Kidney (tissue), 14 donors: ENCODE measurements around the gene CLDND1. TPM values are rescaled to one million over a fixed set of nuclear protein-coding genes. Genes with fewer than 3 reads are reported as not detected.

Source experiments
- DNase-seq, 5 donors: peaks; one replicate each; pipeline ENCODE4 v3.0.0-alpha.2; 2013 to 2020
- FAIRE-seq: peaks from 2 replicates; lab custom pipeline; 2012; peaks lifted over from hg19 to GRCh38; lab: Jason Lieb, UNC
- H3K27ac ChIP-seq, 2 donors: one replicate each; pipeline ENCODE4 v1.7.0; 2013; ENCODE audit warnings: low read depth in 2 of 2, low read length in 2 of 2, inconsistent platforms in 1 of 2
- H3K27me3 ChIP-seq: one replicate; pipeline ENCODE4 v1.7.1; 2013; ENCODE audit warnings: low read length, inconsistent platforms; ENCODE audit not compliant: control insufficient read depth, insufficient read depth
- H3K36me3 ChIP-seq, 3 donors: one replicate each; pipeline versions ENCODE4 v1.7.0 to v1.7.1; 2013; ENCODE audit warnings: low read length in 3 of 3, control low read depth in 1 of 3, inconsistent platforms in 1 of 3; ENCODE audit not compliant: insufficient read depth in 3 of 3, control insufficient read depth in 2 of 3
- H3K4me1 ChIP-seq, 3 donors: one replicate each; pipeline versions ENCODE4 v1.7.0 to v1.7.1; 2013; ENCODE audit warnings: low read length in 3 of 3, inconsistent platforms in 1 of 3, low read depth in 1 of 3; ENCODE audit not compliant: control insufficient read depth in 2 of 3, insufficient read depth in 2 of 3
- H3K4me3 ChIP-seq, 3 donors: one replicate each; pipeline versions ENCODE4 v1.7.0 to v1.8.1; 2013; ENCODE audit warnings: low read length in 3 of 3, control low read depth in 1 of 3, inconsistent platforms in 1 of 3
- H3K9ac ChIP-seq, 3 donors: one replicate each; pipeline versions ENCODE4 v1.7.0 to v1.7.1; 2013; ENCODE audit warnings: low read length in 3 of 3, control low read depth in 1 of 3, inconsistent platforms in 1 of 3
- H3K9me3 ChIP-seq, 3 donors: one replicate each; pipeline versions ENCODE4 v1.7.0 to v1.7.1; 2013; ENCODE audit warnings: low read length in 3 of 3, control low read depth in 1 of 3, inconsistent platforms in 1 of 3; ENCODE audit not compliant: control insufficient read depth in 2 of 3, insufficient read depth in 1 of 3
- intact Hi-C: fragments of 100-400 bp; cut with DNase I; formaldehyde crosslinking; loops from one replicate; pipeline ENCODE4 v1.11.1; 2022
- polyA plus RNA-seq: library from polyadenylated mRNA; stranded (reverse); fragments of 350-450 nt; fragmentation: Illumina TruSeq; extraction: RNeasy Lipid Tissue Mini Kit (QIAGEN cat#74804); gene quantifications from one replicate; pipeline ENCODE4 v1.2.3, GENCODE V29; 2014; ENCODE audit warnings: low read depth, low replicate concordance; ENCODE audit not compliant: insufficient read depth
- total RNA-seq: library from RNA; stranded (reverse); fragmentation: NEBNext Ultra II Directional; extraction: Animal tissue kit (Norgen Biotek cat#: 25700); gene quantifications from one replicate; pipeline ENCODE4 v1.2.1, GENCODE V29; 2021
- TF ChIP-seq, protein P1 (sequence below): IDR thresholded peaks from 3 replicates; pipeline ENCODE4 v1.5.1; 2012; ENCODE audit warnings: mild to moderate bottlenecking, moderate library complexity, borderline replicate concordance; ENCODE audit not compliant: insufficient read depth; ENCODE audit errors: extremely low read depth
- donor health status: control.
- donor health status: control.
- donor health status: control.
- donor health status: control.
- donor health status: control.
- donor health status: DM: yes; HTN: yes; CAD: no.
- donor health status: Normal renal cell carcinoma (clear cell type).

Gene CLDND1
- total and polyA plus RNA-seq, 2 donors from 2014 or later: 35.8 to 77.2 TPM

DNA sequence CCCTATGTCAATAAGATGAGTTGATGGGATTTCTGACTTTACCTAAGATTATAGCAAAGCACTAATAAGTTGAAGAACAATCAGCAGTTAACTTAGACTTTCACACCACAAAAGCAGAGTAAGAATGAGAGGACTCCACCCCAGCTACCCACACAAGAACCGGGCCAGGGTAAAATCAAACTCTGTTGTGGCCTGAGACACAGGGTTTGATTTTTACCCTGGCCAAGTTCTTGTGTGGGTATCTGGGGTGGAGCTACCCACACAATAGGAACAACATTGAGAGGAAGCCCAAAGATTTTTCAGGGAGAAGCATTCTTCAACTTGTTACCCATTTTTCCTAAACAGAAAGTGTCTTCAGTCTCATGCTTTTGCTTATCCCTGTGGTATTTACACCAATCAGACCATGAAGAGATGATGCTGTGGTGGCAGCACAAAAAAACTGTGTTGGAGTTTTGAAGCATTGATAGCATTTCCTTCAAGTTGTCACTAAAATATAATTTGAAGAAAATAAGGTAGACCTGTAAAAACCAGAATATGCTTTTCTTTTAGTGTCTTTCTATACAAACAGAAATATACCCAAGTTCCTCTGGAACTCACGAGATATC, 45.1 kb upstream of the CLDND1 start:
- H3K36me3 ChIP-seq: no peaks in the 10 kb centered on the region
- TF ChIP-seq, protein P1, sequence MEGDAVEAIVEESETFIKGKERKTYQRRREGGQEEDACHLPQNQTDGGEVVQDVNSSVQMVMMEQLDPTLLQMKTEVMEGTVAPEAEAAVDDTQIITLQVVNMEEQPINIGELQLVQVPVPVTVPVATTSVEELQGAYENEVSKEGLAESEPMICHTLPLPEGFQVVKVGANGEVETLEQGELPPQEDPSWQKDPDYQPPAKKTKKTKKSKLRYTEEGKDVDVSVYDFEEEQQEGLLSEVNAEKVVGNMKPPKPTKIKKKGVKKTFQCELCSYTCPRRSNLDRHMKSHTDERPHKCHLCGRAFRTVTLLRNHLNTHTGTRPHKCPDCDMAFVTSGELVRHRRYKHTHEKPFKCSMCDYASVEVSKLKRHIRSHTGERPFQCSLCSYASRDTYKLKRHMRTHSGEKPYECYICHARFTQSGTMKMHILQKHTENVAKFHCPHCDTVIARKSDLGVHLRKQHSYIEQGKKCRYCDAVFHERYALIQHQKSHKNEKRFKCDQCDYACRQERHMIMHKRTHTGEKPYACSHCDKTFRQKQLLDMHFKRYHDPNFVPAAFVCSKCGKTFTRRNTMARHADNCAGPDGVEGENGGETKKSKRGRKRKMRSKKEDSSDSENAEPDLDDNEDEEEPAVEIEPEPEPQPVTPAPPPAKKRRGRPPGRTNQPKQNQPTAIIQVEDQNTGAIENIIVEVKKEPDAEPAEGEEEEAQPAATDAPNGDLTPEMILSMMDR: no peak
- H3K4me3 ChIP-seq: no peak overlapping the region
- H3K9me3 ChIP-seq: no peaks in the 10 kb centered on the region
- H3K9ac ChIP-seq: no peak overlapping the region
- no peak for FAIRE-seq
- no peak for DNase-seq
- H3K4me1 ChIP-seq: no peaks in the 10 kb centered on the region
- no peaks in the 10 kb centered on the region for H3K27me3 ChIP-seq
- intact Hi-C loops: no loop called here
- no peak overlapping the region for H3K27ac ChIP-seq

DNA sequence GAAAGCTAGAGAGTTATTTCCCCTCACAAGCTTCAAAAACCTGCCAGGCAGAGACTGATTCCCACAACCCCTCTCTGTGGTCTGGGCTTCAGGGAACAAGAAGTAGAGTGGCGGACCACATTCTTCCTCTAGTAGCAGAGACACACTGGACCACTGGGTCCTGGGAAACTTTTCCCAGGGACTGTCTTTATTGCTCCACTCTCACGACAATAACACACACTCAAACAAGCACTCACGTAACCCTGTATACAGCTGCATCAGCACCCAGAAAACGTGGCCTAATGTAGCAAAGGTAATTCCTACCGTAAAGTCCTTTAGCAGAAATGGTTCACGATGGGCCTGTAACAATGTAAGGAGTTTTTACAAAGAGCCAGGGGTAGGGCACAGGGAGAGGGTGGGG, 43.1 kb upstream of the CLDND1 start:
- no peak for DNase-seq
- Histone ChIP-seq H3K9ac (no peak overlapping the region), H3K36me3 (no peaks in the 10 kb centered on the region), H3K27ac (no peak overlapping the region), H3K4me3 (no peak overlapping the region), H3K9me3 (no peaks in the 10 kb centered on the region), H3K27me3 (no peaks in the 10 kb centered on the region), H3K4me1 (no peaks in the 10 kb centered on the region)
- TF ChIP-seq, protein P1: no peak
- intact Hi-C loops: no loop called here
- FAIRE-seq: no peak

DNA sequence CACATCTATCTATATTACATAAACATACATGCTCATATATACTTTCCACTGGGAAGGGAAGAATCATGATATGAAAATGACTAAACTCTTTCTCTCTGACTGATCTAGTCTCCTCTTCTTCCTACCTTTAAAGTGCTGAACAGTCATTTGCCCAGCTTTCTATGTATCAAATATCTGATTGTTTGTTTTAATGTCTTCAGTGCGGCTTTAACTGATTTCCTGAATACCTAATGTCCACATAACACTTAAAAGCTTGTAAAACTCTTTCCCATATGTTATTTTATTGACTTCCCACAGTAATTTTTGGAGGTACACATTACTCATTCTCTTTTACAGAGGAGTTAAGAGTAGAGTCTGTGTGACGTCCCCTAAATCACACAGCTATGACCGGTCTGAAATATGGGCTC, 42.5 kb upstream of the CLDND1 start:
- DNase-seq: no peak
- FAIRE-seq: no peak
- TF ChIP-seq, protein P1: no peak
- no peak overlapping the region for H3K4me3 ChIP-seq
- no peaks in the 10 kb centered on the region for H3K9me3 ChIP-seq
- no peaks in the 10 kb centered on the region for H3K36me3 ChIP-seq
- intact Hi-C loops: no loop called here
- H3K9ac ChIP-seq: no peak overlapping the region
- H3K27me3 ChIP-seq: no peaks in the 10 kb centered on the region
- H3K27ac ChIP-seq: no peak overlapping the region
- no peaks in the 10 kb centered on the region for H3K4me1 ChIP-seq
